ENCODE results near the gene PODNL1.
"Not testable (repeated sequence)": the region's sequence is repeated elsewhere in the genome, so short reads cannot be mapped to it uniquely, and the experiment has no call there.

The PODNL1 gene

DNA sequence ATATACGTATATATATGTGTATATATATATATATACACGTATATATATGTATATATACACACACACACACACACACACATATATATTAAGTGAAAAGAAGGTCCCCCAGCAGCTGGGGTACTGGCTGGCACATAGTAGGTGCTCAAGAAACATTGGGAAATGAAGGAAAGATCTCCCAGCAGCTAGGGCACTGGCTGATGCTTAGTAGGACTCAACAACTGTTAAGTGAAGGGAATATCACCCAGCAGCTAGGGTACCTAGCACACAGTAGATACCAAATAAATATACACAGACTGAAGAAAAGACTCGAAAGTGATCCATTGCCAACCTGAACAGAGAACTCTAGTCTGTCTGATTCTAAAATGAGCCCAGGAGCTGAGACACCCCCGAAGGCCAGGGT is 12.2 kb downstream of the PODNL1 start:
- DNase-seq (ENCODE audit: low spot score), result no peak

DNA sequence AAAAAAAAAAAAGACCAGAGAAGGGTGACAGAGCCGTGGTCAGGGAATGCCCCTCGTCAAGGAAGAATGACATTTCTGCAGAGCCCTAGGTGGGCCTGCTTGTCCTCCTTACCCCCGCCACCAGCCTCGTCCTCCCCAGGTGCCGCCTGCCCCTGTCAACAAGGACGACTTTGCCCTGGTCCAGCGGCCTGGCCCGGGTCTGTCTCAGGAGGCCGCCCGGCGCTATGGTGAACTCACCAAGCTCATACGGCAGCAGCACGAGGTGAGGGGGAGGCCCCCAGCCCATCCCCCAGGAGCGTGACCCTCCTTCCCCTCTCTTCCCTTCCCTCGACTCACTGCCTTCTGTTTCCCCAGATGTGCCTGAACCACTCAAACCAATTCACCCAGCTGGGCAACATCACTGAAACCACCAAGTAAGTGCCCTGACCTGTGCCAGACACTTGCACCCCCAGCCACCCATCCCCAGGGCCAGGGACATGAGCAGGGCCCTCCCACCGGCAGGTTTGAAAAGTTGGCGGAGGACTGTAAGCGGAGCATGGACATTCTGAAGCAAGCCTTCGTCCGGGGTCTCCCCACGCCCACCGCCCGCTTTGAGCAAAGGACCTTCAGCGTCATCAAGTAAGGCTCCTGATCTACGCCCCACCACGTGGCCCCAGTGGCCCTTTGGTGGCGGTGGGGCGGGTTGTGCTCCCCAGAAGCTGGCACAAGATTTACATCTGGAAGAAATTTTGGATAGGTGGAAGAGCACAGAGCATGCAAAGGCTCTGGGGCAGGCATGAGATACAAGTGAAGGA is 14.8 kb downstream of the PODNL1 start:
- no peak for DNase-seq (ENCODE audit: low spot score)

DNA sequence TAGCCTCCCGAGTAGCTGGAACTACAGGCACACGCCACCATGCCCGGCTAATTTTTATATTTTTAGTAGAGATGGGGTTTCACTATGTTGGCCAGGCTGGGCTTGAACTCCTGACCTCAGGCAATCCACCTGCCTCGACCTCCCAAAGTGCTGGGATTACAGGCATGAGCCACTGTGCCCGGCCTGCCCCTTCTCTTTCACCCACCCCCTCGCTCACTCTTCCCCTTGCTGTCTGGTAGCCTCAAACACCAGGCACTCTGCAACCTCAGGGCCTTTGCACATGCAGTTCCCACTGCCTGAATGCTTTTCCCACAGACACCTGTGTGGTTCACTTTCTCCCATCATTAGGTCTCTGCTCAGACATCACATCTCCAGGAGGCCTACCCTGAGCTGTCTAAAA is 16.1 kb downstream of the PODNL1 start:
- DNase-seq (ENCODE audit: low spot score), result not testable (repeated sequence)

DNA sequence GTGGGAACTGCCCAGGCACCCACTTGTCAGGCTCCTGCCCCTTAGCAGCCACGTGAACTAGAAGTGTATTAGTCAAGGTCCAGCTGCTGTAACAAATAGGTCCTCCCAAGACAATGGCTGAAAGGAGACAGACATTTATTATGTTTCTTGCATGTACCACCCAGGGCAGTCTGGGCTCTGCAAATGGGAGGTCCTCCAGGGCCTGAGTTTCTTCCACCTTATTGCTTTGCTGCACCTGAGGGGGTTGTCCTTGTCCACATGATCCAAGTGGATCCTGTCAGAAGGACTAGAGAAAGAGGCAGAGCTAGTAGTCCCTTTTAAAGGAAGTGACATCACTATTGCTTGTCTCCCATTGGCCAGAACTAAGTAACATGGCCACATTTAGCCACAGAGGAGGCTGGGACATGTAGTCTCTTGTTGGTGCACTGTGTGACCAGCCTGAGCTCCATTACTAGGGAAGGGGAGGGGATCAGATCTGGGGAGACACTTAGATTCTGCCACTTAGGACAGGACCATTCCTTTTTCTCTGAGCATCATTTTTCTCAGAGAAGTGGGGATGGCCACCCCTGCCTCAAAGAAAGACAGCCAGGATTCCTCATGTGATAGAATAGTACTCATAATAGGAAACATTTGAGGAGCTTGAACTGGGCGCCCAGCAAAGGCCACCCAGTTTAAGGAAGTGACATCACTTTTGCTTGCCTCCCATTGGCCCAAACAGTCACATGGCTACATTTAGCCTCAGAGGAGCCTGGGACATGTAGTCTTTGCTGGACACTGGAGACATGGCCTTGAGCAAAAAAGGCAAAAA is 17.1 kb downstream of the PODNL1 start:
- DNase-seq (ENCODE audit: low spot score), result peak; percentile 62

DNA sequence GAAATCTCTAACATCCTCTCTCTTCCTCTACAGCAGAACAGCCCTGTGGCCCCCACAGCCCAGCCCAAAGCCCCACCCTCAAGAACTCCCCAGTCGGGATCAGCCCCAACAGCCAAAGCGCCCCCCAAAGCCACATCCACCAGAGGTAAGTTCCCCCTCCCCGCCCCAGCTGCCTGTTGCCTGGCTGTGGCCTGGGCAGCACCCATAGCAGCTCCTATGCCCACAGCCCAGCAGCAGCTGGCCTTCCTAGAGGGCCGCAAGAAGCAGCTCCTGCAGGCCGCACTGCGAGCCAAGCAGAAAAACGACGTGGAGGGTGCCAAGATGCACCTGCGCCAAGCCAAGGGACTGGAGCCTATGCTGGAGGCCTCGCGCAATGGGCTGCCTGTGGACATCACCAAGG is 17.7 kb downstream of the PODNL1 start:
- DNase-seq (ENCODE audit: low spot score), result no peak

- DNase-seq (ENCODE audit: low spot score), result no peak
Observed at GRCh38 chr19:13918726-13919411, 19.3 kb downstream of the PODNL1 start.

DNA sequence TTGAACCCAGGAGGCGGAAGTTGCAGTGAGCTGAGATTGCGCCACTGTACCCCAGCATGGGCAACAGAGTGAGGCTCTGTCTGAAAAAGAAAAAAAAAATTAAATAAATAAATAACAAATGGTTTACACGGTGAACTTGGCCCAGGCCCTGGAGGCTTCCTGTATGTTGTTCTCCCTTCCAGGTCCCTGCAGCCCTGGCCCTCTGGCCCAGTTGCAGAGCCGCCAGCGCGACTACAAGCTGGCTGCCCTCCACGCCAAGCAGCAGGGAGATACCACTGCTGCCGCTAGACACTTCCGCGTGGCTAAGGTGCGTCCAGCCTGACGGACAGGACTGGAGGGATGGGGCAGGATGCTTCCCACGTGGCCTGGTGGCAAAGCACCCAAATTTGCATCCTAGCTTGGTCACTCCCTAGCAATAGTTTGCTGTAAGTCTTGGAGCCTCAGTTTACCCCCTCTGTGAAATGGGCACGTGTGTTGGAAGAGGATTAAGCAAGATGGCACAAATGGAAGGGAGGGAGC is 20.3 kb downstream of the PODNL1 start:
- no peak for DNase-seq (ENCODE audit: low spot score)

- no peak for DNase-seq (ENCODE audit: low spot score)
Observed at GRCh38 chr19:13914777-13915176, 23.4 kb downstream of the PODNL1 start.

GRCh38 chr19:13913352-13913751 is 24.9 kb downstream of the PODNL1 start:
- DNase-seq (ENCODE audit: low spot score), result no peak

DNA sequence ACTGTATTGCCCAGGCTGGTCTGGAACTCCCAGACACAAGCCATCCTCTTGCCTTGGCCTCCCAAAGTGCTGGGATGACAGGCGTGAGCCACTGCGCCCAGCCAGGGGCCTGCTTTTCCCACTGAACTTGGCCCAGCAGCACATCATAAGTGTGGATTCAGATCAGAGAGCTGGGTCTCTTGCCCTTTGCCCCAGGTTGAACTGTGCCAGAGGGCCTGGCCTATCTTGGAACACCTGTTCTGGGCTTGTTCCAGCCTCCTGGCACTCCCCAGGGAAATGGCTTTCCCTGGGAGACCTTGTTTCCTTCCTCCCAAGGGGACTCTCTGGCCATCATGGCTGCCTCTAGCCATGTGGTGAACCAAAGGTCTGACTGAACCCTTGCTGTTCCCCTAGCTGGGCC is 28.8 kb downstream of the PODNL1 start:
- no peak for DNase-seq (ENCODE audit: low spot score)

DNA sequence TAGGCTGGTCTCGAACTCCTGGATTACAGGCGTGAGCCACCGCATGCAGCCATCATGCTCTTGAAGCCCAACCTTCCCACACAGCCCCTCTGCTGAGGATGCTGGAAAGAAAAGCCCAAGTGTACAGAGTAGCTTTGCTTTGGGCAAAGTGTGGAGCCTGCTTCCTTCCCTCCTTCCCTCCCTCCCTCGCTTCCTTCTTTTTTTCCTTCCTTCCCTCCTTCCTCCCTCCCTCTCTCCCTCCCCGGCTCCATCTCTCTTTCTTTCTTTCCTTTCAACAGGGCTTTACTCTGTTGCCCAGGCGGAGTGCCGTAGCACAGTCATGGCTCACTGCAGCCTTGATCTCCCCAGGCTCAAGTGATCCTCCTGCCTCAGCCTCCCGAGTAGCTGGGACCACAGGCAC is 29.5 kb downstream of the PODNL1 start:
- DNase-seq (ENCODE audit: low spot score), result no peak

GRCh38 chr19:13906910-13907309 is 31.3 kb downstream of the PODNL1 start:
- no peak for DNase-seq (ENCODE audit: low spot score)

GRCh38 chr19:13906521-13906904 is 31.7 kb downstream of the PODNL1 start:
- no peak for DNase-seq (ENCODE audit: low spot score)

- peak; percentile 99 for DNase-seq (ENCODE audit: low spot score)
Observed at GRCh38 chr19:13905634-13906520, 32.3 kb downstream of the PODNL1 start, which contains the start of the genes BRME1 and CC2D1A. BRME1 (minus strand) TSS chr19:13906117; CDS start chr19:13904892, 1,225 bp downstream. CC2D1A (plus strand) TSS chr19:13906201; CDS start chr19:13906442, 241 bp downstream.

- no peak for DNase-seq (ENCODE audit: low spot score)
Observed at GRCh38 chr19:13902993-13903555, 35.1 kb downstream of the PODNL1 start.

- no peak for DNase-seq (ENCODE audit: low spot score)
Observed at GRCh38 chr19:13899912-13900584, 38.2 kb downstream of the PODNL1 start.

- no peak for DNase-seq (ENCODE audit: low spot score)
Observed at GRCh38 chr19:13899393-13899792, 38.8 kb downstream of the PODNL1 start.

DNA sequence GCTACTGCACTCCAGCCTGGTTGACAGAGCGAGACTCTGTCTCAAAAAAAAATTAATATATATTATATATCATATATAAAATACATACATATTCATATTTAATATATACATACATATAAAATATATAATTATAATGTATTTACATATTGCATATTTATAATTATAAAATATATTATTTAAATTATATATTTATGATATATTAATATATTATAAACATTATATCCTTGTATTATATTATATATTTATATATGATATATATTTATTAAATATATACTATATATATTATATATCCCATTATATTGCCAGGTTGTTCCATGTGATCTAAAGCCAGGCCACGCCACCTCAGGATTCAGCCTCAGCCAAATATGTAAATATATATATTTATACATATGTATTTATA is 42.0 kb downstream of the PODNL1 start:
- DNase-seq (ENCODE audit: low spot score), result no peak

GRCh38 chr19:13894552-13894951 is 43.7 kb downstream of the PODNL1 start:
- DNase-seq (ENCODE audit: low spot score), result no peak

- DNase-seq (ENCODE audit: low spot score), result no peak
Observed at GRCh38 chr19:13892870-13893269, 45.3 kb downstream of the PODNL1 start.

Measured in AG08395 (cell line).